NCI-H1436 (cell line): ENCODE data around the gene DENND1B.
"Not testable (repeated sequence)": the region's sequence is repeated elsewhere in the genome, so short reads cannot be mapped to it uniquely, and the experiment has no call there.

Experiments used
- DNase-seq: peaks from one replicate; lab custom pipeline; 2025; lab: John Stamatoyannopoulos, UW

Gene DENND1B

GRCh38 chr1:197622371-197622770 lies 152.9 kb downstream of the DENND1B start:
- no peak for DNase-seq

DNA sequence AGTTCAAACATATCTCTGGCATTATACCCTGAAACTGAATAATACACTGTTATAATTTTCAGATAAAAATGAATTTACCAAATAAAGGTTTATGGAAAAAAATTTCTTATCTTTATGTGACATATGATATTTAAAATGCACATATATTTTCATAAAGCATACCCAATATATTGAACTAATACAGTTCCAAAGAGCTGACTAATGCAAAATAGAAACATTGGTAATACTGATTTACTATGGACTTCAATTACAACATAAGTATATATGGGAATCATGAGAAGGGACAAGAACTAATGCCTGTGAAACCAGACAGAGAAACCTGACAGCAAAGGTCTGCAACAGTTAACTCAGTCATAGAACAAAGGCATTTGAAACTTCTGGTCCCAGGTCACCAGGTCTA lies 153.5 kb downstream of the DENND1B start:
- DNase-seq: no peak

DNA sequence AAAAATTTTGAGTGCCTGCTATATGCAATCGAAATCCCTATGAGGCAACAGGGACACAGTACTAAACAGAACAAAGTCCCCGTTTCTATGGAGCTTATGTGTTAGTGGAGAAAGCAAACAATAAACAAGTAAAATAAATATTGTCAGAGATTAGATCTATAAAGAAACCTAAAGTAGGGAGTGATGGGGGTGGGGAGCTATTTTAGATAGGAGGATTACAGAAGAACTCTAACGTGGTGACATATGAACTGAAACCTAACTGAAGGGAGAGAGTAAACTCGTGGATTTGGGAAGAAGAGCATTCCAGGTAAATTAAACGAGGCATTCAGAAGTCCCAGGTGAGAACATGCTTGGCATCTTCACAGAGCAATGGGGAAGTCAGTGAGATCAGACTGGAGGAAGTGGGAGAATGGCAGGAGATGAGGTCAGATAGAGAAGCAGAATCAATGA lies 154.5 kb downstream of the DENND1B start:
- no peak for DNase-seq

DNA sequence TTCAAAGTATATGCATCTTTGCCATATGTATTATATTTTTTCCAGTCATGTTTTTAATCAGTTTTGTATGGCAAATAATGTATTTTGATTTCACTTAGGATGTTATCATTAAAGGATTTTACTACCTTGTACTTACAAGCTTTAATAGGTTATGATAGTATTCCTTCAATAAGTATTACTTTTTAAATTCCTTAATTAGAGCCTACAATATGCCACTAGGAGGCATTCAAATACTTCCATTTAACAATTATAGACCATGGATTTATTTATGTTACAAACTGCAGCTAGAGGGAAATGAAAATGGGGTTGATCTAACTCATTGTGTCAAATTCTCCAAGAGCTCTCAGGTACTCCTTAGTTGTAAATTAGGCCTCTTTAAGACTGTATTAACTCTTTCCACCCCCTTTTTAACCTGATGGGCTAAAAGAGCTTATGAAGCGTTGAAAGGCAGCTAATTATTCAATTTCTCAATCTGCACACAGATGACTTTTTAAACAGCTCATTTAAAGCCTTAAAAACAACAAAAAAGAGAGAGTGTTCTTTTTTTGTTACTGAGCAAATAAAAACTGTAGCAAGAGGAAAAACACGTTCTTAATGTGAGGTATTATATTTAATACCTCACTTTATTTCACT lies 156.2 kb downstream of the DENND1B start:
- peak; percentile 76 for DNase-seq

DNA sequence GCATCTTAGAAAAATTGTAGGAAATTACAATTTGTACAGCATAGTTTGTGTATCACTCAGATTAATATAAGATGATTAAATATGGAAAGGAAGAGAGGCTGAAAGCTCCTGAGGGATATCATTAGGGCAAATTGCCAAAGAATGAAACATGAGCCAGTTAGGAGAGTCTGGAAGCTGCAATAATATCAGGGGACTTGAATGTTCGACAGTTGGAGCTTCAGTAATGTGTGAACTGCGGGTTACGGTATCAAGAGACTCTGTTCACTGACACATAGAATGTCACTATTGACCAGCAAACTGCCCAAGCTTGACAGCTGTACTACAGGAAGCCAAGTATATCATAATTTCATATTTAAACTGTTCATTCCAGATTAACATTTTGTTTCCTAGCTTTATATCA lies 157.2 kb downstream of the DENND1B start:
- no peak for DNase-seq

DNA sequence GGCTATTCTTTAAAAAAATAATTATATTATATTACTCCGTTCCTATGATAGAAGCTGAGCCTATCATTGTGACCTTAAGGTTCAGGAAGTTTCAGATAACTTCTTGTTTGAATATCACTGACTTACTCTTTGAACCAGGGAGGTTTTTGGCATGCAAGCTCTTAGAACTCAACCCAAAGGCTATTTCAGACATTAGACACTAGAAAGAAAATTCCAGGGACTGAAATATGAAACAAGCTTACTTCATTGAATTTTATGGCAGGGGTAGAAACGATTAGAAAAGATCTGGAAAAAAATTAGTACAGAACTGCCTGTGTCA lies 159.6 kb downstream of the DENND1B start:
- no peak for DNase-seq

- DNase-seq: peak; percentile 24
Measured at GRCh38 chr1:197614916-197615692, 160.2 kb downstream of the DENND1B start.

DNA sequence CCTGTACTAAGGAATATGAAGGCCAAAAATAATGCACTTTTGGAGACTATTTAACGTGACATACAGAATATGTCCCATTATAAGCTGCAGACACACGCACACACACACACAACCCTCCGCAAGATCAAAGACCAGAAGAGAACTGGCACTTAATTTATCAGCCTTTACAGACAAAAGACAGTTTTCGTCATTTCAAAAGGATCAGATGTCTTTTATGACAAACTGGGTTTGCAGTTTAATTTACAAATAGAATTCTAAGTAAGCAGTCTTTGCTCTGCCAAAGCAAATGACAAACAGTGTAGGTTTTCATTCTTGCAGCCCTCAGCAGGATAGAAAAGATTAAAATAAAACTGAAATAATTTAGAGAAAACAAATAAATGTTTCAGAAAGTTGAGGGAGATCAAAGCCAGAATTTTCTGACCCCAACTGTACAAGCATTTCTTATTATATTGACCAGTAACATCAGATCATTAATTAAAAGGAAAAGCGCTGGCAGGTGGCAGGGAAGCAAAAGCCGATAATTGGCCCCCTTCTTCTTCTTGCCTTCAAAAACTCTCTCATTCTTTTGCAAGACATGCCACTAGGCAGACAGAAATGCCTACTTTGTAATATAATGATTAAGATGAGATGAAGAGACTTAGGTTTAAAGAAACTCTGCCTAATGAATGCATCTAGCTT lies 169.0 kb downstream of the DENND1B start:
- DNase-seq: no peak

- no peak for DNase-seq
Measured at GRCh38 chr1:197604302-197604701, 171.0 kb downstream of the DENND1B start.

DNA sequence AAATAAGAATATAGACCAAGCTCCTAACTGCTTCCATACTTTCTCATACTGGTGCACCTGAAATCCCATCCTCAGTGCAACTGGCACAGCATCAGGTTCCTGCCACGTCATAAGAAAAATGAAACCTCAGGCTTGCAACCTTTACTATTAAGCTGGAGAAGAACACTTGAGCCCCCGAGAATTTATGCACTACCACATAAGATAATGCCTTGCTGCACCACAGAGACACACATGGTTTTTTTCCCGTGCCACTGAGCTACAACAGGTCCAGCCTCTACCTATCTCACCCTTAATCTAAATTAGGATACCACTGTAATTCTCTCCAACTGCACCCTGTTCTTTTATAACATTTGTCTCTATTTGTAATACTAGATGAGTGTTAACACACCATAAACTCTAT lies 174.5 kb downstream of the DENND1B start:
- DNase-seq: peak; percentile 62

DNA sequence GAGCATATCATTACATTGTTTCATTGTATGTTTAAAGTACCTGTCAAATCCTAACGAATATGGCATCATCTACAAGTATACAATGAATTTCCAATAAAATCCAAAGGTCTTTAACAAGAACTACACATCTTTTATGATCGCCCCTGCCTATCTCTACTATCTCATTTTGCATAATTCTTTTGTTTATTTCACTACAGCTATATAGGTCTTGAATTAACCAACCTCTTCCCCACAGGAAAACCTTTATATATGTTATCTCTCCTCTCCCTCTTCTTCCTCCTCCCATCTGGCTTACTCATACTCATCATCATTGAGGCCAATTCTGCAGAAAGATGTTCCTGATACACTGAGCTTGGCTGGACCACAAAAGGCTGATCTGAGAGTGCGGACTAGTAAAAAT lies 175.5 kb downstream of the DENND1B start:
- DNase-seq: no peak

GRCh38 chr1:197598935-197599334 lies 176.3 kb downstream of the DENND1B start:
- DNase-seq: peak; percentile 84

GRCh38 chr1:197595304-197595904 lies 179.9 kb downstream of the DENND1B start:
- DNase-seq: peak; percentile 92

DNA sequence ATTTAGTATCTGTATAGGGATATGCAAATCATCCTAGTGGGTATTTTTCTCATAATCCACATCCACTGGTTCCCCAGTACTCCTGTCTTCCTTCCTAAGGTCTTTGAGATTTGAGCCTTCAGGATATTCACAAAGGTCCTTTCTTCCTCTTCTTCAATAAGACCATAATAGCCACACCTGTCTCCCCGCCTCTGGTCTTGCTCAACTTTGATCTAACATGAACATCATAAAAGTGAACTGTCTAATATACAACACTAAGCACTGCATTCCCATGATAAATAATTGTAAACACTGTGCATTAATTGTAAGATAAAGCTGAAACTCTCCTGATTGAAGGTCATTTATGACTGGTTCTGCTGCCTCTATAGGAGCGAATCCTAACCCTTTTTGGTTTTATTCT lies 184.6 kb downstream of the DENND1B start:
- no peak for DNase-seq

DNA sequence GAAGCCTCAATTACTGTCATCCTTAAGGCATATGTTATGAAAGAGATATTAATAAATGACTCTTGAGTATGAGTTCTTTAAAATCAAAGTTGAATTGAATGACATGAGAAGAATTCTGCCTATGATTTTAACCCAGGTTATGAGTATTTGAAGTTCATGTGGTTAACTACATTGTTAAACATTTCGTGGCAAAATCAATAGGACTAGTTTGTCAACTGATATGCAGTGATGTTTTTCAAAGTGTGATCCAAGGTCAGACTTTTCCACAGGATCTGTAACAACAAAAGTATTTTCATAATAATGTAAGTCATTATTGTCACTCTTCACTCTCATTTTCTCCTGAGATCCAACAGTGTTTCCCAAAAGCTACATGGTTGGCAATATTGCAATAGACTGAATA lies 189.5 kb downstream of the DENND1B start:
- no peak for DNase-seq

DNA sequence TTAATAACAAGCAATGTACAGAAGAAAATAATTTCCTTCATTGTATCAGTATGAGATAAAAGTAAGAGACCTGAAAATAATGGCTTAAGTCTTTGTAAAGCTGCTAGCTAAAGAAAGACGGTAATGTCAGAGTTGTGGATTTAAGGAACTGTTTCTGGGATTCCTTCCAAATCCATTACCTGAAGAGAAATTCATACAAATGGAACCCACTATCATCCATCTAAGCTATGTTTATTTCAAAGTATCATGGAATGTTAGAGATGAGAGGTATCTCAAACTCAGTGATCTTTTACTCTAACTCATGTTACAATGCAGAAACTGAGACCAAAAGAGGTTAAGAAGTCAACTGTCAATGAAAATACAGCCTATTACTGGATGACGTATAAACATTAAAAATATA lies 197.7 kb downstream of the DENND1B start:
- DNase-seq: no peak

GRCh38 chr1:197575531-197575930 lies 199.7 kb downstream of the DENND1B start:
- DNase-seq: not testable (repeated sequence)

GRCh38 chr1:197572169-197572568 lies 203.1 kb downstream of the DENND1B start:
- DNase-seq: no peak

DNA sequence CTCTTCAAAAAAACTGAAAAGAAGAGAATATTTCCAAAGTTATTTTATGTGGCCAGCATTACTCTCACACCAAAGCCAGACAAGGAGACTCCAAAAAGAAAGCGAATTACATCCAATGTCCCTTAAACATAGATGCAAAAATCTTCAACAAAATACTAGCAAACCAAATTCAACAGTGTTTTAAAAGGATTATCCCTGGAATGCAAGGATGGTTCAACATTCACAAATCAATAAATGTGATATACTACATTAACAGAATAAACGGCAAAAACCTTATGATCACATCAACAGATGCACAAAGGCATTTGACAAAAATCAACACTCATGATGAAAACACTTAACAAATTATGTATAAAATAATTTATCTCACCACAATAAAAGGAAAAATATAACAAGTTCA lies 207.8 kb downstream of the DENND1B start:
- no peak for DNase-seq

GRCh38 chr1:197561041-197561440 lies 214.2 kb downstream of the DENND1B start:
- no peak for DNase-seq

GRCh38 chr1:197559655-197560054 lies 215.6 kb downstream of the DENND1B start:
- no peak for DNase-seq

DNA sequence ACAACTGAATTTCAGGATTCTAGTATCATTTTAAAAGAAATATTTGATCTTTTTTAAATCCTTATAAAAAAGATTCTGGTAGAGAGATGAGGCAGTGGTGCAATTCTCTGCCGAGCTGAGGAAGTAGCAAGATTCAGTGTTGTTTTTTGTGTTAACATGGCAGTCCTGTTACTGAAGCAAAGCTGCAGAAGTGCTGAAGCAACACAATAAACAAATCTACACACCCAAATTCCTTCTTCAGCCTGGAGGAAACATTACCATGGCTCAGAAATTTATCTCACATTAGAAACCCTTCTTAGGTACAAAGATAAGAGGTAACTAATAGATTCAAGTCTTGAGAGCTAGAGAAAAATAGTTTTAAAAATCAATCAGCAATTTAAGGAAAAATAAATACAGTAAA lies 216.0 kb downstream of the DENND1B start:
- no peak for DNase-seq

GRCh38 chr1:197557302-197557701 lies 218.0 kb downstream of the DENND1B start:
- DNase-seq: no peak
